Keratinocyte (primary cell): ENCODE results near the gene C11orf16. TPM values are rescaled to one million over a fixed set of nuclear protein-coding genes. Genes with fewer than 3 reads are reported as not detected.

Experiments
- DNase-seq: peaks from one replicate; pipeline ENCODE4 v3.0.0-alpha.2; 2011; ENCODE audit warnings: low read depth, missing footprints, low spot score
- FAIRE-seq: peaks from 2 replicates; lab custom pipeline; 2011; peaks lifted over from hg19 to GRCh38; lab: Jason Lieb, UNC
- H2AFZ ChIP-seq: 2 replicates; pipeline ENCODE4 v1.6.0; 2012; ENCODE audit warnings: low read length, control low read depth, inconsistent platforms; ENCODE audit not compliant: control insufficient read depth
- H3K27ac ChIP-seq: 2 replicates; pipeline ENCODE4 v1.5.1; 2011; ENCODE audit warnings: low read length; ENCODE audit not compliant: control insufficient read depth, insufficient read depth
- H3K27me3 ChIP-seq: 3 replicates; pipeline ENCODE4 v1.6.0; 2011; ENCODE audit warnings: low read length; ENCODE audit not compliant: control insufficient read depth, insufficient read depth; ENCODE audit errors: extremely low read depth
- H3K36me3 ChIP-seq, 2 experiments: 2 replicates in 1 of 2; 3 replicates in 1 of 2; pipeline ENCODE4 v1.5.1; 2011; ENCODE audit warnings: low read length in 2 of 2, mild to moderate bottlenecking in 1 of 2; ENCODE audit not compliant: control insufficient read depth in 2 of 2, insufficient read depth in 2 of 2; ENCODE audit errors: extremely low read depth in 1 of 2
- H3K4me1 ChIP-seq: 3 replicates; pipeline ENCODE4 v1.5.1; 2011; ENCODE audit warnings: low read length; ENCODE audit not compliant: control insufficient read depth, insufficient read depth; ENCODE audit errors: extremely low read depth
- H3K4me2 ChIP-seq: 3 replicates; pipeline ENCODE4 v1.6.0; 2011; ENCODE audit warnings: low read depth, low read length; ENCODE audit not compliant: control insufficient read depth, insufficient read depth; ENCODE audit errors: extremely low read depth
- H3K4me3 ChIP-seq, 3 experiments: fragments of 200-600 bp in 1 of 3; sonication (generic) in 1 of 3; 2 replicates in 2 of 3; 3 replicates in 1 of 3; pipeline ENCODE4 v1.5.1; 2011 to 2016; ENCODE audit warnings: low read length in 3 of 3, mild to moderate bottlenecking in 3 of 3, control low read depth in 2 of 3, inconsistent platforms in 1 of 3, low read depth in 1 of 3, mixed read lengths in 1 of 3, mixed run types in 1 of 3, moderate library complexity in 1 of 3; ENCODE audit not compliant: control insufficient read depth in 2 of 3, insufficient read depth in 2 of 3; ENCODE audit errors: extremely low read depth in 1 of 3
- H3K79me2 ChIP-seq: 2 replicates; pipeline ENCODE4 v1.6.0; 2012; ENCODE audit warnings: low read length; ENCODE audit not compliant: control insufficient read depth, insufficient read depth
- H3K9ac ChIP-seq: 3 replicates; pipeline ENCODE4 v1.6.0; 2011; ENCODE audit warnings: low read length; ENCODE audit not compliant: control insufficient read depth, insufficient read depth; ENCODE audit errors: extremely low read depth
- H3K9me1 ChIP-seq: 3 replicates; pipeline ENCODE4 v1.6.0; 2011; ENCODE audit warnings: low read length; ENCODE audit not compliant: control insufficient read depth, insufficient read depth; ENCODE audit errors: extremely low read depth
- H3K9me3 ChIP-seq: 2 replicates; pipeline ENCODE4 v1.5.1; 2012; ENCODE audit warnings: low read depth, low read length; ENCODE audit not compliant: control insufficient read depth
- H4K20me1 ChIP-seq: 3 replicates; pipeline ENCODE4 v1.6.0; 2011; ENCODE audit warnings: low read length; ENCODE audit not compliant: control insufficient read depth, insufficient read depth; ENCODE audit errors: extremely low read depth
- CTCF ChIP-seq, 3 experiments: IDR thresholded peaks in 1 of 3; conservative IDR thresholded peaks in 1 of 3; optimal IDR thresholded peaks in 1 of 3; 2 replicates in 2 of 3; 3 replicates in 1 of 3; pipeline versions ENCODE3 to v1.5.1; 2011; ENCODE audit warnings: low read length in 3 of 3, mild to moderate bottlenecking in 3 of 3, moderate library complexity in 2 of 3, control low read depth in 1 of 3, inconsistent platforms in 1 of 3; ENCODE audit not compliant: insufficient read depth in 2 of 3; ENCODE audit errors: extremely low read depth in 1 of 3
- EZH2 ChIP-seq: IDR thresholded peaks from one replicate; pipeline ENCODE4 v1.6.1; 2012; ENCODE audit warnings: inconsistent platforms, mild to moderate bottlenecking, low read length, moderate library complexity
- dilution Hi-C: fragments of 300-500 bp; cut with MboI; formaldehyde crosslinking; loops from one replicate; pipeline ENCODE4 v1.7.0; 2020; ENCODE audit warnings: low sequenced_read_pairs; ENCODE audit not compliant: extremely low pct_ligation_motif_present
- polyA plus RNA-seq, 5 experiments: library from polyadenylated mRNA; depleted of rRNA in 3 of 5; stranded (reverse) in 3 of 5; stranded (forward) in 1 of 5; unstranded in 1 of 5; fragments of >200 nt; gene quantifications; 1 replicate in 1 of 5; 2 replicates in 3 of 5; 3 replicates in 1 of 5; pipeline versions ENCODE4 v1.2.1 to v1.2.3, GENCODE V29; 2011 to 2012; ENCODE audit warnings: missing spikeins in 2 of 5, low read depth in 1 of 5, low replicate concordance in 1 of 5

Gene C11orf16
- polyA plus RNA-seq, 1 donor (not counting 4 experiments of a cell fraction or from before 2014, with no cell fraction given): not detected

GRCh38 chr11:8942518-8943066 is 9.8 kb upstream of the C11orf16 start, which contains the start of gene ASCL3:
TSS of gene ASCL3 (minus strand) at chr11:8943016. CDS start at chr11:8938161, 4,855 bp downstream.
- dilution Hi-C loops: no loop called here
- no peak within 1 kb of the TSS for H3K4me3 ChIP-seq
- no peaks in the 10 kb centered on the region for H3K79me2 ChIP-seq
- no peaks in the 10 kb centered on the region for H3K9me1 ChIP-seq
- H3K36me3 ChIP-seq: peaks cover 0 to 2% of the 10 kb centered on the region in 2 experiments
- DNase-seq (no peak), FAIRE-seq (no peak)
- no peak within 1 kb of the TSS for H2AFZ ChIP-seq
- no peaks in the 10 kb centered on the region for H4K20me1 ChIP-seq
- no peaks in the 10 kb centered on the region for H3K27me3 ChIP-seq
- no peak within 1 kb of the TSS for H3K9ac ChIP-seq
- TF ChIP-seq EZH2 (no peak), CTCF (optimal IDR thresholded peaks at IDR 0.05 in 1 of 3, IDR thresholded peaks at IDR 0.05 in 1 of 3, conservative IDR thresholded peaks at IDR 0.05 in 1 of 3; ENCODE audit: extremely low read depth in 1 of 3, insufficient read depth in 2 of 3, low read length in 3 of 3) (no peak)
- no peaks in the 10 kb centered on the region for H3K4me1 ChIP-seq
- H3K9me3 ChIP-seq: no peaks in the 10 kb centered on the region
- no peak within 1 kb of the TSS for H3K4me2 ChIP-seq
- H3K27ac ChIP-seq: no peak within 1 kb of the TSS

GRCh38 chr11:8941341-8942103 is 8.8 kb upstream of the C11orf16 start:
- Histone ChIP-seq H3K36me3 (no peaks in the 10 kb centered on the region), H3K79me2 (no peaks in the 10 kb centered on the region), H3K4me2 (no peak overlapping the region), H3K27me3 (no peaks in the 10 kb centered on the region), H4K20me1 (no peaks in the 10 kb centered on the region), H3K4me1 (no peaks in the 10 kb centered on the region), H3K4me3 (no peak overlapping the region), H2AFZ (no peak overlapping the region), H3K9ac (no peak overlapping the region), H3K9me3 (no peaks in the 10 kb centered on the region), H3K27ac (no peak overlapping the region), H3K9me1 (no peaks in the 10 kb centered on the region)
- FAIRE-seq (no peak), DNase-seq (no peak)
- TF ChIP-seq EZH2 (no peak), CTCF (optimal IDR thresholded peaks at IDR 0.05 in 1 of 3, IDR thresholded peaks at IDR 0.05 in 1 of 3, conservative IDR thresholded peaks at IDR 0.05 in 1 of 3; ENCODE audit: extremely low read depth in 1 of 3, insufficient read depth in 2 of 3, low read length in 3 of 3) (no peak)
- dilution Hi-C loops: no loop called here
